ENCODE data around the gene SDS. TPM values are rescaled to one million over a fixed set of nuclear protein-coding genes. Genes with fewer than 3 reads are reported as not detected.

The SDS gene
- total RNA-seq, 1 experiment from 2014 or later = not detected

DNA sequence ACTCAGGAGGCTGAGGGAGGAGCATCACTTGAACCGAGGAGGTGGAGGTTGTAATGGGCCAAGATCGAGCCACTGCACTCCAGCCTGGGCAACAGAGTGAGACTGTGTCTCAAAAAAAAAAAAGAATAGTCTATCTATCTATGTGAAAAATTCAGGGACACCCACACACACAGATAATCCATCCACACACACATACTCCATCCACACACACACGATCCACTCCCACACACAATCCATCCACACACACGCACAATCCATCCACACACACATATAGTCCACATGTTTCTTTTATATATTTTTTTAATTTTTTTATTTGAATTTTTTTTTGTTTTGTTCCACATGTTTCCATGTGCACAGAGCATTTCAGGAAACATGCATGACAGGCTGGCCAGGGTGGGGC, 3.3 kb downstream of the SDS start:
- no peak for DNase-seq (ENCODE audit: low spot score)

DNA sequence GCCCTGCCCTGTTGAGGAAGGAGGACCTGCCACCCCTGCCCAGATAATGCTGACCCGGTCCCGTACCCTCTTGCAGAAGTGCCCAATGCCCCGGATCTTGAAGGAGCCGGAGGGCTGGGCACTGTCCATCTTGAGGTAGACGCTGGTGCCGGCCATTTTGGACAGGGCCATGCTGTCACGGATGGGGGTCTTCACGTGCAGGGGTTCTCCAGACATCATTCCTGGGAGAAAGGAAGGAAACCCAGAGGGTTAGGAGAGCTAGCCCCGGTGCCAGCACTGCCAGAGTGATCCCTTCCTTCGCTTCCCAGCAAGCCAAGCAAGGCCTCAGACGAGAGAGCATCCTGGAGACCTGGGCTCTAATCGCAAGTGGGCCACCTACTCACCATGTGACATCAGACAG, 4.2 kb downstream of the SDS start:
- DNase-seq (ENCODE audit: low spot score) = no peak

DNA sequence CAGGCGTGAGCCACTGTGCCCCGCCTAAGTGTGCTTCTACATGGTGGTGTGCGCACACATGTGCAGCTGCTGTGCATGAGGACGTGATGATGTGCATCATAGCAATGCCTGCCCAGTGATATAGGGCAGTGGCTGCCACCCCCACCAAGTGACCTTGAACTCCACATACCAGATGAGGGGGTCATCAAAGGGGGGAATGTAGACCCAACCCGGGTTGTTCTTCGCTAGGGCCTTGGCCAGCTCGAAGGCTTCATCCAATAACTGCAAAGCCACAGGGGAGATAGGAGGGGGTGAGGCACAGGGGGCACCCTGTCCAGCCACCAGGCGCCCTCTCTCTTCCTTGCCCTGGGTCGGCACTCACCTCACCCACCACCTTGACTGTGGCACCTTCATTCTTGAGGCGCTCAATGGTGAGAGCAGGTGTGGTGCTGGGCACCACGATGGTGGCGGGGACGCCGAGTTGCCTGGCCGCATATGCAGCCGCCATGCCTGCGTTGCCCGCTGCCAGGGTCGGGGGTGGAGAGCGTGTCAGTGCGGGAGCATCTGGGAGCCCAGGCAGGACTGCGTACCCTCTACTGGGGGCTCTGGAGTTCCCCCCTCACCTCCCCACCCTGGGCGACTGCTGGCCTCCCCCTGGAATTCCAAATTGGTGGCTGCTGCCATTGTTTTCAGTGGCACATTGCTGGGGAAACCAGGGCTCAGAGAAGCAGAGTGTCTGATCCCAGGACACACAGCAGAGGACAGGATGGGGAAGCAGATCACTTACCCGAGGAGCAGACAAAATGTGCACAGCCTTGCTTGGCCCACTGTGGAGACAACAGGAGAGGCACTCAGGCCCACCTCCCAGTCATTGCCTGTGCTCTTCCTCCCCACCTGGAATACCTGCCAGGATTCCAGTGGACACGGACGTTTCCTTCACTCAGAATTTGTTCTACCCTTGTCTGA, 5.1 kb downstream of the SDS start:
- no peak for DNase-seq (ENCODE audit: low spot score)

DNA sequence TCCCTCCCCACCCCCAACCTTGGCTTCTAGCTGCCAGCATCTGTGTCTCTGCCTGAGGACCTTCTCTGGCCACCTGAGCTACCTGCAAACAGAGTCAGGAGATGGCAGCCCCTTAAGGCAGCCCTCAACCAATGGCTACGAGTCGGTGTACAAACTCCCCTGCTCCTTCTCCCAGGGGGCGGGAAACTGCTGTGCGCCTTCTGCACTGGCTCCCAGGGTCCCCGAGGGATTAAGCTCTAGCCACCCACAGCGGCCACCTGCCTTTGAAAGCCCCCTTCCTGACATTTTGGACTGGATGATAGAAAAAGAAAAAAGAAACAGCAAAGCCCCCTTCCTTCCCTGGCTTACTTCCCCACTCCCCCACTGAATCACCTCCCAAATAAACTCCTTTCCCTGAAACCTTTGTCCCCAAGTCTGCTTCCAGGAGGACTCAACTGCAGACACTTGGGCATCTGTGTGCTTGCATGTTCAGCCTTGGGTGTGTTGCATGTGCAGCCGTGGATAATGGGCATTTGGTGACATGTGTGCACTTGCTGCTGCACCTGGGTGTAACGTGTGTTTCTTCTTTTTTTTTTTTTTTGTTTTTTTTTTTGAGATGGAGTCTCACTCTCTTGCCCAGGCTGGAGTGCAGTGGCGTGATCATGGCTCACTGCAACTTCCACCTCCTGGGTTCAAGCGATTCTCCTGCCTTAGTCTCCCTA, 6.0 kb downstream of the SDS start:
- no peak for DNase-seq (ENCODE audit: low spot score)

DNA sequence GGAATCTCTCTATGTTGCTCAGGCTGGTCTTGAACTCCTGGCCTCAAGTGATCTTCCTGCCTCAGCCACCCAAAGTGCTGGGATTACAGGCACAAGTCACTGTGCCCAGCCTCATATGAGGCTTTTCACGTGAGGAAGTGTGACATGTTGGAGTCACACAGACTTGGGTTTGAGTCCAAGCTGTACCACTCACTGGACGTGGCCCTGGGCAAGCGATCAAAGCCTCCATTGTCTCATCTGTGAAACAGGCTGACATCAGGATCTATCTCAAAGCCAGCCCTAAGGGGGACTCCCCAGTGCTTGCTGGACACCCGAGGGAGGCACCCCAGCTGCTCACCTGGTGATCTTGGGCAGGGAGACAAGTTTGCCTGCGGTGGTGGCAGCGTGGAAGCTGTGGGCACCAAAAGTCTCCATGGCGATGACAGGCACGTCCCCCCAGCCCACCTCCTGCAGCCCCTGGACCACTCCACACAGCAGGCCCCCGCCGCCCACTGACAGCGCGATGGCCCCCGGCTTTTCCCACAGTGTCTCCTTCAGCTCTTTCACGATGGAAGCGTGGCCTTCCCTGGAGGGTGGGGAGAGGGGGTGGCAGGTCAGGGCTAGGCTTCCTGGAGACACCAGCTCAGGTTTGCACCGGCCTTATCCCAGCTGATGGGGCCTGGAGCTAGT, 6.7 kb downstream of the SDS start:
- DNase-seq (ENCODE audit: low spot score) = no peak

DNA sequence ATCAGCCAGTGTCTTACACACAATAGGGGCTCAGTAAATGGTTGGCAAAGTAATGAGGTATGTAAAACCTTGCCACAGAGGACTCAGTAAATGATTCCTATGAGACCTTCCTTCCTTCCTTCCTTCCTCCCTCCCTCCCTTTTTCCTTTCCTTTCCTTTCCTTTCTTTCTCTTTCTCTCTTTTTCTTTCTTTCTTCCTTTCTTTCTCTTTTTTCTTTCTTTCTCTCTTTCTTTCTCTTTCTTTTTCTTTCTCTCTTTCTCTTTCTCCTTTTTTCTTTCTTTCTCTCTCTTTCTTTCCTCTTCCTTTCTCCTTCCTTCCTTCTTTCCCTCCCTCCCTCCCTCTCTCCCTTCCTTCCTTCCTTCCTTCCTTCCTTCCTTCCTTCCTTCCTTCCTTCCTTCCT, 7.5 kb downstream of the SDS start:
- DNase-seq (ENCODE audit: low spot score) = no peak

DNA sequence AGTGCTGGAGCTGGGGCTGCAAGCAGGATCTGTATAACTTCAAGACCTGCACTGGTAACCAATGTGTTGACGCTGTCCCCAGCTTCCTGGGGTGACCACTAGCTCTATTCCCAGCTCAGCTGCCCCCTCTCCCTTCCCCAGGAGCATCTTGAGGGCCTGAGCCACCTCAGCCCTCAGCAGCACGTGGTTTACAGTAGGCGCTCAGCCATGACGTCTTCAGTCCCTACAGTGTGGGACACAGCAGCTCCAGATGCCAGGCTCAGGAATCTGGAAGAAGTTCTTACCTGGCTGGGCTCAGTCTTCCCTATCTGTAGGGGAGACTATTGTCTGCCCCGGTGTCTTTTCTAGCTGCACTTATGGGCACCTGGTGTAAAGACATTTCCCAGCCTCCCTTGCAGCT, 8.6 kb downstream of the SDS start:
- no peak for DNase-seq (ENCODE audit: low spot score)

DNA sequence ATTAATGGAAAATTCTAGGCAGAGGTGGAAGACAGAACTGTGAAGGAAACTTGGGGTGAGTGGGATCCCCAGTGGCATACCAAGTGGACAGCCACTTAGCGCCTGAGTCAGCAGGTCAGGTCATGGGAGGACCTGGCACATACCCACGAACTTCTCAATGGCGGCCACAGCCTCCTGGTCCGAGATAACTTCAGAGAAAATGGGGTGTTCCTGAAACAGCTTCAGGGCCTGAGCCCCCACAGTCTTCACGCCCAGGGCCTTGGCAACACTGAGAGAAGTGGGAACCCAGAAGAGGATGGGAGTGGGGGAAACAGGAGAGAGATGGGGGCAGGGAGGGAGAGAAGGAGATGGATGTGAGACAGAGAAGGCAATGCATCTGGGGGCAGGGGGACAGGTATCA, 9.9 kb downstream of the SDS start:
- no peak for DNase-seq (ENCODE audit: low spot score)

DNA sequence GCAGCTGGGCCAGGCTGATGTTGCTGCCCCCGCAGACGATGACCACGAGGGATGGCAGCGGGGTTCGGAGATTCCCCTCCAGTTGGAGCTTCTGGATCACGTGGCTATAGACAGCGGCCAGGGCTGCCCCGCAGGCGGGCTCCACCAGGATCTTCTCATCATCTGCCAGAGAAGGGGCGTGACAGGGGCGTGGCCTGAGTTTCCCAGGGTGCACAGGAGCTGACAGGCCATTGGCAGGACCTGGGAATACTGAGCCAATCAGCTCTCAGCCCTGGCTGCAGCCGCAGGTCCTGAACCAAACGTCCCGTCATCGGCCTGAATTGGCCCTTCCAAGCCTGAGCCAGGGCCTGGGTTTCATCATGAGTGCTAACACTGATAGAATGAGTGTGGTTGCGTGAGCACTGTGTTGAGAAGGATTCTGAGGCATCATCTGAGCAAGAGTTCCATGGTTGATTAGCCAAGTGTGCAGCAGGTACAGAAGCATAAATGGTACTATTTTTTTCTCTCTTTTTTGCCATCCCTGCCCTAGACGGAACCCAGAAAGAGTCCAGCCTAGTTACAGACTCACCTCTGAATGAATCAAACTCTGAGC, 10.6 kb downstream of the SDS start:
- no peak for DNase-seq (ENCODE audit: low spot score)

DNA sequence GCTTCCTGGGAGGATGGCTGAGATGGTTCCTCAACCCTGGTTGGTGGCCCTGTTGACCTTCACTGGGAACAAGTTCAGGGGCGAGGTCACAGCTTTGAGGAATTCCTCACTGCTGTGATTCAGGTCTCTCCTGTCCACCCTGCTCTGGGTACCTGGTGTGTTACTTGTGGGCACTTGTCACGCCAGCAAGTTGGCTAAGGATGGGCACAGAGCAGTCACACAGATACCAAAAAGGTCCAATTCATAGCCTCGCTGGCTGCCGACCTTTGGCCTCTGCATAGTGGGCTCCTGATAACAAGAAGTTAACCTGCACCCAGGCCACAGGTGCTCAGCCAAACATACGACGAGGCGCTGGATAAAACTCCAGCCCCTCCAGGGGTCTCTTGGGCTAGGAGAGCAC, 11.2 kb downstream of the SDS start:
- no peak for DNase-seq (ENCODE audit: low spot score)

DNA sequence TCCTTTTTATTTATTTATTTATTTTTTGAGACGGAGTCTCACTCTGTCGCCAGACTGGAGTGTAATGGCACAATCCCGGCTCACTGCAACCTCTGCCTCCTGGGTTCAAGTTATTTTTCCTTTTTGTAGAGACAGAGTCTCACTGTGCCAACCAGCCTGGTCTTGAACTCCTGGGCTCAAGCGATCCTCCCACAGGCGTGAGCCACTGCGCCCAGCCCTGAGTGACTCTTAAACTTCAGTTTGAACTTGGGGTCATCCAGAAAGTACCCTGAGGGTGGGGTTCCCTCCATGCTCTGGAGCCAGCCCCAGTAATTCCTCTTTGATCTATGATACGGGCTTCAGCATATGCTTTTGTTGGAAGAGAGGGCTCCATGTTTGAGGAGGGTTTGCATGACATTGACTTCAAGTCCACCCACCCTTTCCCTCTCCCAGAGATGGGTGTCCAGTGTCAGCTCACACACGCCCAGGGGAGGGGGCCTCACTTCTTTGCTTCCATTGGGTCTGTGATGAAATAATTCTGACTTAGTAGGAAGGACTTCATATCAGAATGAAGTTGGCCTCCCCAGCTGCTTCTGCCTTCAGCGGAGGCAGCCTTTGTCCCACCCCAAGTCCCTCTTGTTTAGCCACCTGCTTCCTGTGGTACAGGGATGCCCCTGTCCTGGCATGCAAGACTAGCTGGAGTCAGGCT, 11.9 kb downstream of the SDS start:
- DNase-seq (ENCODE audit: low spot score) = no peak

DNA sequence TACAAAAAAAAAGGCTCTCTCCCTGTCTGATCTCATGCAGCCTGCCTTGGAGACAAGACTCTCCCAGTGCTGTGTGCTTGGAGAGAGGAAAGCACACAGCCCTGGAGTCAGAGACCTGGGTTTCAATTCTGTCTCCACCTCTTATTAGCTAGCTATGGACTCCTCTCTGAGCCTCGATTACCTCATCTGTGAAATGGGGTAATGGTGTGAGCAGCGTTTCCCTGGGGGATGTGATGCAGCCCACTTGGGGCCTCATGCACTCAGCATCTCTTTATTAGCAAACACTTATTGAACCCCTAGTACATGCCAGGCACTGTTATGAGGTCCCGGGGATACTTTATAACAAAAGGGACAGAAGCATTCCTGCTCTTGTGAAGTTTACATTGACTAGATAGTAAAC, 12.5 kb downstream of the SDS start:
- no peak for DNase-seq (ENCODE audit: low spot score)

DNA sequence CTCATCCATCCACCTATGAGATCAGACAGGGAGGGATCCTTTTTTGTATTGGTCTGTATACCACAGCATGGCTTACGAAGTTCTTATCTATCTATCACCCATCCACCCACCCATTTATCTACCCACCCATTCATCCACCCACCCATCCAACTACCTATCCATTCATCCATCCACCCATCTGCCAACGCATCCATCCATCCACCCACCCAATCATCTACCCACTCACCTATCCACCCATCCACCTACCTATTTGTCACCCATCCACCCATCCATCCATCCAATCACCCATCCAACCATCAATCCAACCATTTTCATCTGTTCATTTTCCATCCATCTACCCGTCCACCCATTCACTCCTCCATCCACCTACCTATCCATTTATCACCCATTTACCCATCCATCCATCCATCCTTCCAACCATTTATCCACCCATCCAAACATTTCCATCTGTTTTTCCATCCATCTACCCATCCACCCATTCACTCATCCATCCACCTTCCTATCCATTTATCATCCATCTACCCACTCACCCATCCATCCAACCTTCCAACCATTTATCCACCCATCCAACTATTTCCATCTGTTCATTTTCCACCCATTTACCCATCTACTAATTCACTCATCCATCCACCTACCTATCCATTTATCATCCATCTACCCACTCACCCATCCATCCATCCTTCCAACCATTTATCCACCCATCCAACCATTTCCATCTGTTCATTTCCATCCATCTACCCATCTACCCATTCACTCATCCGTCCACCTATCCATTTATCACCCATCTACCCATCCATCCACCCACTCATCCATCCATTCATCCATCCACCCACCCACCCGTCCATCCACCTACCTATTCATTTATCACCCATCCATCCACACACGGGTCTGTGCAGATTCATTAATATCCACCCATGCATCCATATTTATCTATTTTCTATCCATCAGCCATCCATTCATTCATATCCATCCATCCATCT, 13.3 kb downstream of the SDS start:
- DNase-seq (ENCODE audit: low spot score) = no peak

DNA sequence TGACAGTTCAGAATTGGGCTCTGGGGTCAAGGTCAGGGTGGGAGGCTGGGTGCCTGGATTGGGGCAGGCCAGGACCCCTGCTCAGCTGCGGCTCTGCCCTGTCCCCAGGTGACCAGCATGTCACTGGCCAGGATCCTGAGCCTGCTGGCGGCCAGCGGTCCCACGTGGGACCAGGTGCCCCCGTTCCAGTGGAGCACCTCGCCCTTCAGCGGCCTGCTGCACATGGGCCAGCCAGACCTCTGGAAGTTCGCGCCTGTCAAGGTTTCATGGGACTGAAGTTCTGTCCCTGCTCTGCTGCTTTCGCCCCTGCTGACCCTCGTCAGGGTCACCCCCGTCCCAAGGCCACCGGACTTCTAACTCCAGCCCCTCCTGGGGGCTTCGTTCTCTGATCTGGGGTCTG, 15.3 kb downstream of the SDS start:
- no peak for DNase-seq (ENCODE audit: low spot score)

DNA sequence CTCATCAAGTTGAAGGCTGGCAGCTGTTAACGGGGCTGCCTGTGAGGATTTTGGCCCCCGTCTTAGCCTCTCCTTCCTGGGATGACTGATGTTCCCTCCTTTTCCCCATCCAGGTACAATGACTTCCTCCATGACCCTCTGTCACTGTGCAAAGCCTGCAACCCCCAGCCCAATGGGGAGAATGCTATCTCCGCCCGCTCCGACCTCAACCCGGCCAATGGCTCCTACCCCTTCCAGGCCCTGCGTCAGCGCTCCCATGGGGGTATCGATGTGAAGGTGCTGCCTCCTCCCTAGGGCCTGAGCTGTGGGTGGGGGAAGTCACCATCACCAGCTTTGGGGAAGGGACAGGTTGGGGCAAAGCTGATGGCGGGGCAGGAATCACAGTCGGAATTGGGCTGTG, 16.1 kb downstream of the SDS start:
- no peak for DNase-seq (ENCODE audit: low spot score)

DNA sequence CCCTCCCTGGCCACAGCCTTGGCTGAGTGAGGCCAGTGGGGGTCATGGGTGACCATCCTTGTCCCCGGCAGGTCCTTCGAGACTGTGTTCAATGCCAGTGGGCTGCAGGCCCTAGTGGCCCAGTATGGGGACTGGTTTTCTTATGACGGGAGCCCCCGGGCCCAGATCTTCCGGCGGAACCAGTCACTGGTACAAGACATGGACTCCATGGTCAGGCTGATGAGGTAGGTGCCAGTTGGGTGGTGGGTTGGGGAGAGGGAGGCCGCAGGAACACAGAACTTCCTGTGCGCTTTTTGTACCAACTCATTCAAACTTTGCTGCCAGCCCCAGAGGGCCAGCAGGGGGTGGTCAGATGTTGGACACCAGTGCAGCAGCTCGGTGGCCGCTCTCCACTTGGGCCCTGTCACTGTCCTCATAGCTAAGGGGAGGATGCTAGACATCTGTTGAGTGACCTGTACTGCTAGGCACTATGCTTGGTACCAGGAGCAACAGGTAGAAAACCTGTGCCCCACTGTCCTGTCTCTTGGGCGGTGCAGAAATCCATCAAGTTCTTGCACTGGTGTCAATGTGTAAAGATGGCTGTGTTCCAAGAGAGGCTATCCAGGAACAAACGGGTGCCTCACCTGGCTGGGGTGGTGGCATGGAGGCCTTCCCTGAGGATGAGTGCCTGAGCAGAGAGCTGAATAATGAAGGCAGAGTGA, 16.7 kb downstream of the SDS start:
- no peak for DNase-seq (ENCODE audit: low spot score)

DNA sequence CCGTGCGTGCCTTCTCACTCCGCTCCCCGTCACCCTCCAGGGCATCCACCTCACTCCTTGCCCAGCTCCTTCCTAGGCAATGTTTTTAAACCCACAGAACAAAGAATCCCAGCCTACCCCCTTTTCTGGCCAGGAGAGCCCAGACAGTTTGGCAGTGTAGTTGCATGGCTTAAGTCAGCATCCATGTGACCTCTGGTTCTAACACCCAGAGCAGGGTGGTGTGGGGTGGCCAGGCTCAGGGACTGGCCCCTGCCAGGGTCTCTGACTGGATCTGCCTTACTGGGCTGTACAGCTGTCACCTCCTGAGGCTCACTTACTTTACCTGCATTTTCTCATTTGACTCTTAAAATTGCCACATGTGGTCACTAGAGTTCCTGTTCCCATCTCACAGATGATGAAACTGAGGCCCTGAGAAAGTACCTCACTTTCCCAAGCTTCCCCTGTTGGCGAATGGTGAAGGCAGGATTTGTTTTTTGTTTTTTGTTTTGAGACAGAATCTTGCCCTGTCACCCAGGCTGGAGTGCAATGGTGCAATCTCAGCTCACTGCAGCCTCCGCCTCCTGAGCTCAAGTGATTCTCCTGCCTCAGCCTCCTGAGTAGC, 18.3 kb downstream of the SDS start:
- DNase-seq (ENCODE audit: low spot score) = no peak

DNA sequence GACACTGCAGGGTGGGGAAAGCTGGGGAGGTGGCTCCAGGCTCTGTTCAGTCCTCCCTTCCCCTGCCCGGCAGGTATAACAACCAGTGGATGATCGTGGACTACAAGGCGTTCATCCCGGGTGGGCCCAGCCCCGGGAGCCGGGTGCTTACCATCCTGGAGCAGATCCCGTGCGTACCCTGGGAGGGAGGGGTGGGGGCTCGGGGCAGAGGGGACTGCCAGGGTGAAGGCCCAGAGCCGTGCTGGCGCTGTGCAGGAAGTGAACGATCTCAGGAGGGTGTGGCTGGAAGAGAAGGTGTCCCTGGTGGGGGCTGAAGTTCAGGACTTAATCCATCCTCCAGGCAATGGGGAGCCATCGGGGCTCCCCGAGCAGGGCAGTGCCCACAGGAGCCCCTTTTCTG, 18.9 kb downstream of the SDS start:
- DNase-seq (ENCODE audit: low spot score) = no peak

DNA sequence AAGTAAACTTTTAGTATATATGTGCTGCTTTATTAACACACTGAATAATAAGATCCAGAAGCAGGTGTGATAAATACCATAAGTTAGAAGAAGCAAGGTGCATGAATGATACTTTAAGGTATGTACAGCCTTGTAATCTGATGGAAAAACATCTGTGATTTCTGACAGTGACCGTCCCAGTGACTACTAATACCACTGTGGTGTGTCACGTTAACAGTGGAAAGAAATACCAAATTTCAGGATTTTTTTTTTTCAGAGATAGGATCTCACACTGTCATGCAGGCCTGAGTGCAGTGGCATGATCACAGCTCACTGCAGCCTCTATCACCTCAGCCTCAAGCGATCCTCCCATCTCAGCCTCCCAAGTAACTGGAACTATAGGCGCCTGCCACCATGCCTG, 21.5 kb downstream of the SDS start:
- no peak for DNase-seq (ENCODE audit: low spot score)
